HepG2 (cell line): Measurements from ENCODE around the gene TOX4. TPM values are rescaled to one million over a fixed set of nuclear protein-coding genes. Genes with fewer than 3 reads are reported as not detected.

ENCODE experiments used
- BRD4 ChIP-seq: sonication (generic); formaldehyde crosslinking; IDR thresholded peaks from 2 replicates; pipeline ENCODE4 v1.4.0; 2020; ENCODE audit warnings: missing genetic modification reagents
- FOXM1 ChIP-seq: sonication (generic); formaldehyde crosslinking; IDR thresholded peaks from 2 replicates; pipeline ENCODE4 v1.5.0; 2020; ENCODE audit warnings: missing genetic modification reagents
- HIVEP1 ChIP-seq: sonication (generic); formaldehyde crosslinking; IDR thresholded peaks from 2 replicates; pipeline ENCODE4 v1.4.0; 2020; ENCODE audit warnings: mild to moderate bottlenecking, missing genetic modification reagents
- ISL2 ChIP-seq: sonication (generic); formaldehyde crosslinking; IDR thresholded peaks from 2 replicates; pipeline ENCODE4 v1.5.0; 2020; ENCODE audit warnings: missing genetic modification reagents
- KLF11 ChIP-seq: IDR thresholded peaks from 2 replicates; pipeline ENCODE4 v1.6.1; 2016; ENCODE audit warnings: missing compliant biosample characterization
- LCORL ChIP-seq, 2 experiments: fragments of 450-650 bp in 1 of 2; sonication (generic) in 1 of 2; formaldehyde crosslinking in 1 of 2; IDR thresholded peaks; 2 replicates each; pipeline versions ENCODE4 v1.5.0 to v1.6.1; 2017 to 2020; ENCODE audit warnings: antibody characterized with exemption in 1 of 2, missing genetic modification reagents in 1 of 2
- MED8 ChIP-seq: sonication (generic); formaldehyde crosslinking; IDR thresholded peaks from 2 replicates; pipeline ENCODE4 v1.8.1; 2023; ENCODE audit warnings: mild to moderate bottlenecking, missing genetic modification reagents; ENCODE audit not compliant: insufficient replicate concordance
- MTF2 ChIP-seq: sonication (generic); formaldehyde crosslinking; IDR thresholded peaks from 2 replicates; pipeline ENCODE4 v1.5.0; 2020; ENCODE audit warnings: missing genetic modification reagents, borderline replicate concordance
- RFXAP ChIP-seq: sonication (generic); formaldehyde crosslinking; IDR thresholded peaks from 2 replicates; pipeline ENCODE4 v1.4.0; 2020; ENCODE audit warnings: missing genetic modification reagents, borderline replicate concordance
- SMC3 ChIP-seq: IDR thresholded peaks from 2 replicates; pipeline ENCODE4 v1.6.1; 2011; ENCODE audit warnings: low read length, improper control_type of control experiment
- TBX2 ChIP-seq: sonication (generic); formaldehyde crosslinking; IDR thresholded peaks from 2 replicates; pipeline ENCODE4 v1.5.0; 2020; ENCODE audit warnings: missing genetic modification reagents, mild to moderate bottlenecking, borderline replicate concordance
- THAP9 ChIP-seq: sonication (generic); formaldehyde crosslinking; IDR thresholded peaks from 2 replicates; pipeline ENCODE4; 2020; ENCODE audit warnings: missing genetic modification reagents, mild to moderate bottlenecking, borderline replicate concordance
- ZC3H4 ChIP-seq: sonication (generic); formaldehyde crosslinking; IDR thresholded peaks from 2 replicates; pipeline ENCODE4 v1.4.0; 2020; ENCODE audit warnings: missing genetic modification reagents, borderline replicate concordance
- ZNF18 ChIP-seq: sonication (generic); formaldehyde crosslinking; IDR thresholded peaks from 2 replicates; pipeline ENCODE4 v1.8.0; 2022; ENCODE audit warnings: mild to moderate bottlenecking, missing genetic modification reagents; ENCODE audit not compliant: insufficient replicate concordance
- ZNF558 ChIP-seq: sonication (generic); formaldehyde crosslinking; IDR thresholded peaks from 2 replicates; pipeline ENCODE4 v1.9.0; 2022; ENCODE audit warnings: mild to moderate bottlenecking, missing genetic modification reagents, borderline replicate concordance
- ZNF674 ChIP-seq: sonication (generic); formaldehyde crosslinking; IDR thresholded peaks from 2 replicates; pipeline ENCODE4 v1.5.0; 2020; ENCODE audit warnings: low read depth, mild to moderate bottlenecking, missing genetic modification reagents
- ZNF678 ChIP-seq: sonication (generic); formaldehyde crosslinking; IDR thresholded peaks from 2 replicates; pipeline ENCODE4 v1.4.0; 2020; ENCODE audit warnings: mild to moderate bottlenecking, missing genetic modification reagents
- ZNF709 ChIP-seq: sonication (generic); formaldehyde crosslinking; IDR thresholded peaks from 2 replicates; pipeline ENCODE4 v1.5.0; 2020; ENCODE audit warnings: mild to moderate bottlenecking, missing genetic modification reagents
- ZNF772 ChIP-seq: sonication (generic); formaldehyde crosslinking; IDR thresholded peaks from 2 replicates; pipeline ENCODE4 v1.5.0; 2020; ENCODE audit warnings: mild to moderate bottlenecking, missing genetic modification reagents
- ZNF816 ChIP-seq: sonication (generic); formaldehyde crosslinking; IDR thresholded peaks from 2 replicates; pipeline ENCODE4 v1.8.0; 2022; ENCODE audit warnings: missing genetic modification reagents, mild to moderate bottlenecking, borderline replicate concordance
- ZSCAN21 ChIP-seq: sonication (generic); formaldehyde crosslinking; IDR thresholded peaks from 2 replicates; pipeline ENCODE4 v1.8.0; 2022; ENCODE audit warnings: mild to moderate bottlenecking, missing genetic modification reagents, moderate library complexity, borderline replicate concordance
- ZSCAN31 ChIP-seq: sonication (generic); formaldehyde crosslinking; IDR thresholded peaks from 2 replicates; pipeline ENCODE4 v1.5.0; 2020; ENCODE audit warnings: low read depth, mild to moderate bottlenecking, missing genetic modification reagents
- polyA plus RNA-seq, 8 experiments: library from polyadenylated mRNA; depleted of rRNA in 3 of 8; stranded (reverse) in 7 of 8; unstranded in 1 of 8; fragments of >200 nt; fragmentation: Illumina TruSeq in 4 of 8; extraction: Trizol in 4 of 8; gene quantifications; 2 replicates each; pipeline versions ENCODE4 v1.2.1 to v1.2.3, GENCODE V29; 2011 to 2016; ENCODE audit warnings: low read depth in 4 of 8, missing spikeins in 1 of 8, mixed read lengths in 1 of 8; ENCODE audit not compliant: insufficient read depth in 1 of 8
- total RNA-seq, 5 experiments: library from RNA; depleted of rRNA; stranded (reverse); fragments of >200 nt; fragmentation: Illumina TruSeq; extraction: Trizol; gene quantifications; 2 replicates each; pipeline ENCODE4 v1.2.3, GENCODE V29; 2016; ENCODE audit warnings: low read depth in 1 of 5
- TF ChIP-seq, protein P1 (sequence below): sonication (generic); formaldehyde crosslinking; conservative IDR thresholded peaks from 2 replicates; pipeline ENCODE4 v1.8.1; 2023; ENCODE audit warnings: missing genetic modification reagents

The TOX4 gene
- total and polyA plus RNA-seq, 2 of the 13 experiments (the other 11 are each of a cell fraction or from before 2014, with no cell fraction given) = 71.8 to 163 TPM

- TF ChIP-seq THAP9 (CRISPR knock-in tag) = peak; percentile 98; the same call in 1 of the 2 replicates
- no peak for TF ChIP-seq SMC3
- TF ChIP-seq LCORL (IDR thresholded peaks at IDR 0.05) = no peak
- peak; percentile 86; the same call in 1 of the 2 replicates for TF ChIP-seq LCORL (CRISPR knock-in tag; IDR thresholded peaks at IDR 0.05)
- TF ChIP-seq BRD4 (CRISPR knock-in tag) = 0 out of 2 replicates have a peak, but pooled peaks have one; percentile 13
- TF ChIP-seq ZSCAN21 (CRISPR knock-in tag) = peak; percentile 94
- TF ChIP-seq HIVEP1 (CRISPR knock-in tag) = peak; percentile 42; the same call in 1 of the 2 replicates
- TF ChIP-seq TBX2 (CRISPR knock-in tag) = peak; percentile 95
- TF ChIP-seq ISL2 (CRISPR knock-in tag) = peak; percentile 83
- peak; percentile 93 for TF ChIP-seq ZNF772 (CRISPR knock-in tag)
- TF ChIP-seq MED8 (CRISPR knock-in tag) = peak; percentile 89
- TF ChIP-seq ZC3H4 (CRISPR knock-in tag) = 0 out of 2 replicates have a peak, but pooled peaks have one; percentile 45
- peak; percentile 31; the same call in 1 of the 2 replicates for TF ChIP-seq ZNF678 (CRISPR knock-in tag)
- TF ChIP-seq ZNF709 (CRISPR knock-in tag) = peak; percentile 82; the same call in 1 of the 2 replicates
- TF ChIP-seq ZNF558 (CRISPR knock-in tag) = peak; percentile 96
- TF ChIP-seq, protein P1, sequence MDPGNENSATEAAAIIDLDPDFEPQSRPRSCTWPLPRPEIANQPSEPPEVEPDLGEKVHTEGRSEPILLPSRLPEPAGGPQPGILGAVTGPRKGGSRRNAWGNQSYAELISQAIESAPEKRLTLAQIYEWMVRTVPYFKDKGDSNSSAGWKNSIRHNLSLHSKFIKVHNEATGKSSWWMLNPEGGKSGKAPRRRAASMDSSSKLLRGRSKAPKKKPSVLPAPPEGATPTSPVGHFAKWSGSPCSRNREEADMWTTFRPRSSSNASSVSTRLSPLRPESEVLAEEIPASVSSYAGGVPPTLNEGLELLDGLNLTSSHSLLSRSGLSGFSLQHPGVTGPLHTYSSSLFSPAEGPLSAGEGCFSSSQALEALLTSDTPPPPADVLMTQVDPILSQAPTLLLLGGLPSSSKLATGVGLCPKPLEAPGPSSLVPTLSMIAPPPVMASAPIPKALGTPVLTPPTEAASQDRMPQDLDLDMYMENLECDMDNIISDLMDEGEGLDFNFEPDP = peak; percentile 8; the same call in 1 of the 2 replicates
- peak; percentile 99 for TF ChIP-seq ZSCAN31
- TF ChIP-seq MTF2 (CRISPR knock-in tag) = 0 out of 2 replicates have a peak, but pooled peaks have one; percentile 32
- peak; percentile 85; the same call in 1 of the 2 replicates for TF ChIP-seq KLF11 (CRISPR knock-in tag)
- TF ChIP-seq FOXM1 (CRISPR knock-in tag) = 0 out of 2 replicates have a peak, but pooled peaks have one; percentile 63
- no peak; the same call in none of the 2 replicates for TF ChIP-seq RFXAP (CRISPR knock-in tag)
- no peak for TF ChIP-seq ZNF18 (CRISPR knock-in tag)
- peak; percentile 93; the same call in 1 of the 2 replicates for TF ChIP-seq ZNF674
- TF ChIP-seq ZNF816 (CRISPR knock-in tag) = peak; percentile 94; the same call in 1 of the 2 replicates
Measured at GRCh38 chr14:21510735-21511657, 34.0 kb downstream of the TOX4 start, which contains the start of gene METTL3 (continued).
